SK-N-SH (cell line): Measurements from ENCODE around the gene NAV1. TPM values are rescaled to one million over a fixed set of nuclear protein-coding genes. Genes with fewer than 3 reads are reported as not detected.

Experiments
- CTCF ChIA-PET: fragments of 300-600, 350-600 bp; formaldehyde crosslinking; extraction: SDS; loops from one replicate; lab custom pipeline; 2021; lab: Yijun Ruan, JAX
- POLR2A ChIA-PET: fragments of 350-600 bp; sonication (Branson Sonifier 250); formaldehyde crosslinking; extraction: SDS; loops from one replicate; lab custom pipeline; 2020; ENCODE audit warnings: antibody characterized with exemption, inconsistent platforms; lab: Yijun Ruan, JAX
- DNase-seq: peaks from one replicate; pipeline ENCODE4 v3.0.0; 2012
- H2AFZ ChIP-seq: fragments of 200-600 bp; sonication (generic); 2 replicates; pipeline ENCODE4 v1.8.1; 2016; ENCODE audit warnings: antibody characterized with exemption, mild to moderate bottlenecking, low read depth
- H3F3A ChIP-seq: fragments of 200-600 bp; sonication (generic); replicated peaks from 2 replicates; pipeline ENCODE3; 2016; ENCODE audit warnings: antibody characterized with exemption, mild to moderate bottlenecking; ENCODE audit not compliant: insufficient read depth
- H3K27ac ChIP-seq, 2 experiments: fragments of 200-500 bp in 1 of 2; fragments of 200-600 bp in 1 of 2; sonication (Bioruptor generic) in 1 of 2; sonication (generic), shearing (Covaris generic) in 1 of 2; 2 replicates each; pipeline versions ENCODE4 v1.5.1 to v1.6.1; 2014 to 2016; ENCODE audit warnings: low read depth in 2 of 2, inconsistent platforms in 1 of 2, low read length in 1 of 2, mild to moderate bottlenecking in 1 of 2, mixed read lengths in 1 of 2
- H3K27me3 ChIP-seq: fragments of 200-600 bp; sonication (generic), shearing (Covaris generic); 2 replicates; pipeline ENCODE4 v1.6.1; 2016; ENCODE audit warnings: mixed run types; ENCODE audit not compliant: insufficient read depth
- H3K36me3 ChIP-seq, 2 experiments: fragments of 200-500 bp in 1 of 2; fragments of 200-600 bp in 1 of 2; sonication (Bioruptor generic) in 1 of 2; sonication (generic) in 1 of 2; replicated peaks in 1 of 2; 2 replicates each; pipeline versions ENCODE3 to v1.5.1; 2014 to 2016; ENCODE audit warnings: low read length in 1 of 2, mild to moderate bottlenecking in 1 of 2; ENCODE audit not compliant: insufficient read depth in 2 of 2, control insufficient read depth in 1 of 2
- H3K4me1 ChIP-seq, 2 experiments: fragments of 200-500 bp in 1 of 2; fragments of 200-600 bp in 1 of 2; sonication (Bioruptor generic) in 1 of 2; sonication (generic), shearing (Covaris generic) in 1 of 2; 2 replicates each; pipeline versions ENCODE4 v1.5.1 to v1.6.1; 2014 to 2016; ENCODE audit warnings: low read depth in 1 of 2, low read length in 1 of 2, mixed run types in 1 of 2; ENCODE audit not compliant: insufficient read depth in 2 of 2, control insufficient read depth in 1 of 2
- H3K4me2 ChIP-seq: fragments of 200-600 bp; sonication (generic), shearing (Covaris generic); 2 replicates; pipeline ENCODE4 v1.6.1; 2017; ENCODE audit warnings: mixed run types
- H3K4me3 ChIP-seq, 2 experiments: fragments of 200-500 bp in 1 of 2; fragments of 200-600 bp in 1 of 2; sonication (Bioruptor generic) in 1 of 2; sonication (generic), shearing (Covaris generic) in 1 of 2; 2 replicates each; pipeline versions ENCODE4 v1.5.1 to v1.8.1; 2014 to 2016; ENCODE audit warnings: low read depth in 2 of 2, inconsistent platforms in 1 of 2, low read length in 1 of 2, mild to moderate bottlenecking in 1 of 2, mixed read lengths in 1 of 2, moderate library complexity in 1 of 2
- H3K79me2 ChIP-seq: fragments of 200-600 bp; sonication (generic); 2 replicates; pipeline ENCODE4 v1.8.1; 2017; ENCODE audit warnings: mild to moderate bottlenecking; ENCODE audit not compliant: insufficient read depth
- H3K9ac ChIP-seq: fragments of 200-600 bp; sonication (generic); 2 replicates; pipeline ENCODE4 v1.6.1; 2017; ENCODE audit warnings: mixed run types
- H3K9me2 ChIP-seq: fragments of 200-600 bp; sonication (generic); 2 replicates; pipeline ENCODE4 v1.6.1; 2017; ENCODE audit warnings: mixed run types
- H3K9me3 ChIP-seq: fragments of 200-600 bp; sonication (generic); 2 replicates; pipeline ENCODE4 v1.6.1; 2017; ENCODE audit warnings: mixed run types, mild to moderate bottlenecking, moderate library complexity
- H4K20me1 ChIP-seq: fragments of 200-600 bp; sonication (generic); 2 replicates; pipeline ENCODE4 v1.6.1; 2017; ENCODE audit warnings: mild to moderate bottlenecking, mixed run types; ENCODE audit not compliant: insufficient read depth
- ELF1 ChIP-seq: IDR thresholded peaks from 2 replicates; pipeline ENCODE4 v1.4.0; 2012
- EP300 ChIP-seq, 2 experiments: IDR thresholded peaks; 2 replicates each; pipeline versions ENCODE4 v1.4.0 to v1.6.1; 2012; ENCODE audit warnings: borderline replicate concordance in 1 of 2, low read depth in 1 of 2, low read length in 1 of 2
- FOXJ3 ChIP-seq: sonication (generic); formaldehyde crosslinking; IDR thresholded peaks from 2 replicates; pipeline ENCODE4 v1.5.1; 2020; ENCODE audit warnings: mild to moderate bottlenecking, missing genetic modification reagents
- GABPA ChIP-seq: IDR thresholded peaks from 2 replicates; pipeline ENCODE4 v1.4.0; 2012; ENCODE audit warnings: low read depth, mild to moderate bottlenecking
- IRF3 ChIP-seq: fragments of 150-350 bp; IDR thresholded peaks from 2 replicates; pipeline ENCODE4 v1.6.1; 2016; ENCODE audit warnings: mild to moderate bottlenecking, low read depth, low read length
- JUND ChIP-seq: IDR thresholded peaks from 2 replicates; pipeline ENCODE4 v1.4.0; 2012
- MAX ChIP-seq: IDR thresholded peaks from 2 replicates; pipeline ENCODE4 v1.4.0; 2012; ENCODE audit warnings: low read depth
- NFIC ChIP-seq: IDR thresholded peaks from 2 replicates; pipeline ENCODE4 v1.4.0; 2012; ENCODE audit warnings: borderline replicate concordance
- NRF1 ChIP-seq: IDR thresholded peaks from 2 replicates; pipeline ENCODE4 v1.6.1; 2012; ENCODE audit warnings: low read depth, mild to moderate bottlenecking, low read length
- PBX3 ChIP-seq: IDR thresholded peaks from 2 replicates; pipeline ENCODE4; 2012
- REST ChIP-seq: IDR thresholded peaks from 2 replicates; pipeline ENCODE4 v1.6.1; 2012; ENCODE audit warnings: mild to moderate bottlenecking, low read depth, low read length, moderate library complexity
- RFX5 ChIP-seq: IDR thresholded peaks from 2 replicates; pipeline ENCODE4 v1.6.1; 2012; ENCODE audit warnings: mild to moderate bottlenecking, improper control_type of control experiment, low read length
- SIN3A ChIP-seq: IDR thresholded peaks from 2 replicates; pipeline ENCODE4 v1.6.1; 2012; ENCODE audit warnings: low read depth, mild to moderate bottlenecking, low read length, moderate library complexity, borderline replicate concordance
- SMC3 ChIP-seq: IDR thresholded peaks from 2 replicates; pipeline ENCODE4 v1.6.1; 2012; ENCODE audit warnings: low read depth, low read length, improper control_type of control experiment
- TAF1 ChIP-seq: IDR thresholded peaks from 2 replicates; pipeline ENCODE4 v1.6.1; 2012; ENCODE audit warnings: low read depth, mild to moderate bottlenecking, low read length, moderate library complexity, borderline replicate concordance
- TEAD4 ChIP-seq: IDR thresholded peaks from 2 replicates; pipeline ENCODE4 v1.4.0; 2012; ENCODE audit warnings: mild to moderate bottlenecking, borderline replicate concordance; ENCODE audit not compliant: insufficient read depth
- YY1 ChIP-seq: IDR thresholded peaks from 2 replicates; pipeline ENCODE4 v1.4.0; 2012; ENCODE audit warnings: low read depth, mild to moderate bottlenecking
- WGBS: methylation state at CpG from one replicate; pipeline ENCODE4 v1.1.6; 2017; ENCODE audit warnings: low lambda C conversion rate; 5-methylcytosine and 5-hydroxymethylcytosine counted together
- polyA plus RNA-seq, 3 experiments: library from polyadenylated mRNA; depleted of rRNA; stranded (reverse); fragments of >200 nt; gene quantifications; 2 replicates each; pipeline ENCODE4 v1.2.3, GENCODE V29; 2012
- TF ChIP-seq, protein P1 (sequence below): fragments of 150-350 bp; IDR thresholded peaks from 2 replicates; pipeline ENCODE4 v1.6.1; 2017; ENCODE audit warnings: antibody characterized with exemption, low read length, low read depth, borderline replicate concordance

The NAV1 gene
- polyA plus RNA-seq, 1 of the 3 experiments (the other 2 are of a cell fraction), result 16.1 TPM

DNA sequence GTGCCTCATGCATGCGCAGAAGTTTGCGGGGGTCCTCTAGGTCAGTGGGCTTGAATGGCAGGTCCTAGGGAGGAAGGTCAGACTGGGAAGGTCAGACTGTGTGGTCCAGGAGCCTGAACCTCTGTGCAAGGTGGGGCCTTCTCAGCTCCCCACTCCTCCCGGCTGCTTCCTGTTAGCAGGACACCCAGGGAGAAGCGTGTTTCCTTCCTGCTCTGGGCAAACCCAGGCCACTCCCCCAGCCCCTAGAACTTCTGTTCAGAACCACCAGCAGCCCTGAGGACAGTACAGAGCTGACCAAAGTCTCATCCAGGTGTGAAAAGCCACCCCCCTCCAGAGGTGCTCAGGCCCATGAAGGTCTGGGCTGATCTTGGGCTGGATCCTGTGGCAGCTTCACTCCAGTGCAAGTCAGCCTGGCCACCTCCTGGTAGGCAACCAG lies 29.9 kb downstream of the NAV1 start:
- Histone ChIP-seq H3F3A (peaks cover 5% of the 10 kb centered on the region), H3K9me3 (no peaks in the 10 kb centered on the region), H3K4me1 (peaks cover 0 to 34% of the 10 kb centered on the region in 2 experiments; a peak in 2 of 4 replicates), H3K27ac (no peak overlapping the region), H3K36me3 (peaks cover 4 to 32% of the 10 kb centered on the region in 2 experiments), H3K79me2 (peaks cover 100% of the 10 kb centered on the region), H3K27me3 (no peaks in the 10 kb centered on the region), H3K9ac (no peak overlapping the region), H3K4me3 (no peak overlapping the region), H3K4me2 (no peak overlapping the region), H2AFZ (no peak overlapping the region), H3K9me2 (no peaks in the 10 kb centered on the region), H4K20me1 (peaks cover 98% of the 10 kb centered on the region)
- TF ChIP-seq YY1, result no peak
- no peak for TF ChIP-seq IRF3
- no peak for TF ChIP-seq GABPA
- no peak for TF ChIP-seq TEAD4
- TF ChIP-seq ELF1, result no peak
- TF ChIP-seq SMC3, result no peak
- TF ChIP-seq RFX5, result no peak
- no peak for TF ChIP-seq NFIC
- no peak for TF ChIP-seq FOXJ3 (CRISPR knock-in tag)
- no peak for TF ChIP-seq EP300 (IDR thresholded peaks at IDR 0.05; ENCODE audit: borderline replicate concordance in 1 of 2, low read depth in 1 of 2, low read length in 1 of 2)
- TF ChIP-seq NRF1, result no peak
- TF ChIP-seq, protein P1, sequence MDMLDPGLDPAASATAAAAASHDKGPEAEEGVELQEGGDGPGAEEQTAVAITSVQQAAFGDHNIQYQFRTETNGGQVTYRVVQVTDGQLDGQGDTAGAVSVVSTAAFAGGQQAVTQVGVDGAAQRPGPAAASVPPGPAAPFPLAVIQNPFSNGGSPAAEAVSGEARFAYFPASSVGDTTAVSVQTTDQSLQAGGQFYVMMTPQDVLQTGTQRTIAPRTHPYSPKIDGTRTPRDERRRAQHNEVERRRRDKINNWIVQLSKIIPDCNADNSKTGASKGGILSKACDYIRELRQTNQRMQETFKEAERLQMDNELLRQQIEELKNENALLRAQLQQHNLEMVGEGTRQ, result no peak
- no peak for TF ChIP-seq PBX3
- no peak for TF ChIP-seq JUND
- no peak for TF ChIP-seq REST
- no peak for TF ChIP-seq SIN3A
- no peak for TF ChIP-seq TAF1
- no peak for TF ChIP-seq MAX
- no peak for DNase-seq
- ChIA-PET CTCF (interaction anchor here (1.4 to 2.7 kb wide), 2 partner anchors 9 to 135 kb away, joined by 5 to 15 read pairs; no protein-coding TSS in a partner anchor), POLR2A (interaction anchor here (0.9 kb wide), 1 partner anchor 126 kb away, joined by 3 read pairs; no protein-coding TSS in a partner anchor)
- 94% methylated on average over 4 of the region's 4 CpGs for WGBS
